ENCODE data around the gene CDC25A.

GRCh38 chr3:48141604-48142137 lies 46.5 kb downstream of the CDC25A start:
- TF ChIP-seq TP53 (CRISPR knock-in tag; IDR thresholded peaks at IDR 0.05) (no peak), CTCF (IDR thresholded peaks at IDR 0.05) (no peak), POLR2A (IDR thresholded peaks at IDR 0.05; ENCODE audit: low read length) (no peak), HDAC2 (IDR thresholded peaks at IDR 0.05) (no peak), HES2 (IDR thresholded peaks at IDR 0.05) (no peak)
